Measurements from ENCODE around the gene GOLGA6L25.
A peak's percentile ranks its signal among the peaks of the same experiment; 100 is the strongest.
"Not testable (repeated sequence)": the region's sequence is repeated elsewhere in the genome, so short reads cannot be mapped to it uniquely, and the experiment has no call there.

The GOLGA6L25 gene, protein sequence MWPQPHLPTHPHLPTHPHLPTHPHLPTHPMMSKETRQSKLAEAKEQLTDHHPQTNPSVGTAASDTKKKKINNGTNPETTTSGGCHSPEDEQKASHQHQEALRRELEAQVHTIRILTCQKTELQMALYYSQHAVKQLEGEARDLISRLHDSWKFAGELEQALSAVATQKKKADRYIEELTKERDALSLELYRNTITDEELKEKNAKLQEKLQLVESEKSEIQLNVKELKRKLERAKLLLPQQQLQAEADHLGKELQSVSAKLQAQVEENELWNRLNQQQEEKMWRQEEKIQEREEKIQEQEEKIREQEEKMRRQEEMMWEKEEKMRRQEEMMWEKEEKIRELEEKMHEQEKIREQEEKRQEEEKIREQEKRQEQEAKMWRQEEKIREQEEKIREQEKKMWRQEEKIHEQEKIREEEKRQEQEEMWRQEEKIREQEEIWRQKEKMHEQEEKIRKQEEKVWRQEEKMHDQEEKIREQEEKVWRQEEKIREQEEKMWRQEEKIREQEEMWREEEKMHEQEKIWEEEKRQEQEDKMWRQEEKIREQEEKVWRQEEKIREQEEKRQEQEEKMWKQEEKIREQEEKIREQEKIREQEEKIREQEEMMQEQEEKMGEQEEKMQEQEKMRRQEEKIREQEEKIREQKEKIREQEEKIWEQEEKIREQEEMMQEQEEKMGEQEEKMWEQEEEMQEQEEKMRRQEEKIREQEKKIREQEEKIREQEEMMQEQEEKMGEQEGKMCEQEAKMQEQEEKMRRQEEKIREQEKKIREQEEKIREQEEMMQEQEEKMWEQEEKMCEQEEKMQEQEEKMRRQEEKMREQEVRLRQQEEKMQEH

DNA sequence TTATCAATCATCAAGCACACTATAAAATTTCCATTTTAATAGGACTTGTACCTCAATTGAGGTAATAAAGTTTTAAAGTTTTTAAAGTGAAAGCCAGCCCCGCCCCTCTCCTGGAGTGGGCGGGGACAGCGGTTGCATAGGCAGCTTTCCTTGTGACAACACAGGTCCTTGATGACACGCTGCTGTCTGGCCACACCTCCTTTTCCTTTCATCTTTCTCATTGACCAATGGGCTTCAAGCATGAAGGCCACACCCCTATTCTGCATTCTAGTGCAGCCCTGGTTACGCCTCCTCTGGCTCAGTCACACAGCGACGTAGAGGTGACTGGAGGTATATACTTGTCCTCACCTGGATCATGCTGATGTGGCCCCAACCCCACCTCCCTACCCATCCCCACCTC lies at the start of gene GOLGA6L25:
Gene GOLGA6L25 (plus strand): TSS at position 301 of the 400 bp plus-strand sequence. CDS start 61 bp downstream, at position 362.
- not testable (repeated sequence) for H3K9ac ChIP-seq (ENCODE audit: low read length in 5 of 5); H3K27ac ChIP-seq (ENCODE audit: low read depth, low read length); H3K4me3 ChIP-seq (ENCODE audit: low read depth in 1 of 5, low read length in 5 of 5); H3K4me1 ChIP-seq (ENCODE audit: control insufficient read depth in 5 of 5, insufficient read depth in 5 of 5, low read length in 5 of 5); H3K9me3 ChIP-seq (ENCODE audit: control insufficient read depth in 5 of 5, low read length in 5 of 5); H3K36me3 ChIP-seq (ENCODE audit: control insufficient read depth in 5 of 5, insufficient read depth in 5 of 5, low read length in 5 of 5); H3K27me3 ChIP-seq (ENCODE audit: control insufficient read depth in 5 of 5, insufficient read depth in 4 of 5, low read length in 5 of 5)

DNA sequence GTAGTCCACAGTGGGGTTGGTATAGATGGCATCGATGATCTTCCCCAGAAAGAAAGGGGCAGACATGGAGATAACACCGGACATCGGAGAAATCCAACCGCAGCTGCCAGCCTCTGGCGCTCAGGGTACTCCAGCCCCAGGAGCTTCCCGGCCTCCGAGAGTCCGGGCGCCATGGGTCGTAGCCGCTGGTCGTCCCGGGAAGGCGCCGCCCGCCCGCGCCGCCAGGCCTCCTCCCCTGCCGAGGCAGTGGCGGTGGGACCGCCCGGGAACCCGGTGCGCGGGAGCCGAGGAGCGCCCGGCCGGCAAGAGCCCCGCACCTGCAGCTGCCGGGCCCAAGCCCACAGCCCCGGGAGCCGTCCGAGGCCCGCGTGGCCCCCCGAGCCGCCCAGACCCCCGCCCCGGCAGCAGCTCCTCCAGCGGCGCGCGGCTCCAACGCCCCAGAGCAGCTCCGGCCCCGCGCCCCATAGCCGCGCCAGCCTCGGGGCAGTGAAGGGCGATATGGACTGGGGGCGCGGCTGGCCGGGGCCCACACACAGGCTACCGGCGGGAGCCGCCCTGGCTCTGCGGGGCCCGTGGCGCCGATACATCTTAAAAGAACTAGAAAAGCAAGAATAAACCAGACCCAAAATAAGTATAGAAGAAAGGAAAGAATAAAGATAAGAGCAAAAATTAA lies 45.0 kb upstream of the GOLGA6L25 start:
- H3K27me3 ChIP-seq (ENCODE audit: control insufficient read depth in 5 of 5, insufficient read depth in 4 of 5, low read length in 5 of 5); H3K36me3 ChIP-seq (ENCODE audit: control insufficient read depth in 5 of 5, insufficient read depth in 5 of 5, low read length in 5 of 5); H3K4me1 ChIP-seq (ENCODE audit: control insufficient read depth in 5 of 5, insufficient read depth in 5 of 5, low read length in 5 of 5); H3K9ac ChIP-seq (ENCODE audit: low read length in 5 of 5); H3K4me3 ChIP-seq (ENCODE audit: low read depth in 1 of 5, low read length in 5 of 5); H3K9me3 ChIP-seq (ENCODE audit: control insufficient read depth in 5 of 5, low read length in 5 of 5); H3K27ac ChIP-seq (ENCODE audit: low read depth, low read length): not testable (repeated sequence)

DNA sequence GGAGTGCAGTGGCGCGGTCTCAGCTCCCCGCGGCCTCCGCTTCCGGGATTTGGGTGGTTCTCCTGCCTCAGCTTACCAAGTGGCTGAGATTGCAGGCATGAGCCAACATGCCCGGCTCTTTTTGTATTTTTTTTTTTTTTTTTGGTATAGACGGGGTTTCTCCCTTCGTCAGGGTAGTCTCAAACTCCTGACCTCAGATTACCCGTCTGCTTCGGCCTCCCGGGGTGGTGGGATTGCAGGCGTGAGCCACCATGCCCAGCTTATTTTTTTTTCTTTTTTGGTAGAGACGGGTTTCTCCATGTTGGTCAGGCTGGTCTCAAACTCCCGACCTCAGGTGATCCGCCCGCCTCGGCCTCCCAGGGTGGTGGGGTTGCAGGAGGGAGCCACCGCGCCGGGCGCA lies 39.2 kb upstream of the GOLGA6L25 start:
- not testable (repeated sequence) for H3K4me3 ChIP-seq (ENCODE audit: low read depth in 1 of 5, low read length in 5 of 5); H3K9ac ChIP-seq (ENCODE audit: low read length in 5 of 5); H3K36me3 ChIP-seq (ENCODE audit: control insufficient read depth in 5 of 5, insufficient read depth in 5 of 5, low read length in 5 of 5); H3K4me1 ChIP-seq (ENCODE audit: control insufficient read depth in 5 of 5, insufficient read depth in 5 of 5, low read length in 5 of 5); H3K9me3 ChIP-seq (ENCODE audit: control insufficient read depth in 5 of 5, low read length in 5 of 5); H3K27ac ChIP-seq (ENCODE audit: low read depth, low read length); H3K27me3 ChIP-seq (ENCODE audit: control insufficient read depth in 5 of 5, insufficient read depth in 4 of 5, low read length in 5 of 5)

DNA sequence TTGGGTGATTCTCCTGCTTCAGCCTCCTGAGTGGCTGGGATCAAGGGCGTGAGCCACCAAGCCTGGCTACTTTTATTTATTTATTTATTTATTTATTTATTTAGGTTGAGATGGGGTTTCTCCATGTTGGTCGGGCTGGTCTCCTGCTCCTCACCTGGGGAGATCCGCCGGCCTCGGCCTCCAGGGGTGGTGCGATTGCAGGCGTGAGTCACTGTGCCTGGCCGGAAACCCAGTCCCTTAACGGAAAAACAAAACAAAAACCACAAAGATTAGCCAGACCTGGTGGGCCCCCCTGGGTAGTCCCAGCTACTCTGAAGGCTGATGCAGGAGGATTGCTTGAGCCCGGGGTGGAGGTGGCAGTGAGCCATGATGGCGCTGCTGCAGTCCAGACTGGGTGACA lies 38.2 kb upstream of the GOLGA6L25 start:
- H3K27me3 ChIP-seq (ENCODE audit: control insufficient read depth in 5 of 5, insufficient read depth in 4 of 5, low read length in 5 of 5); H3K4me3 ChIP-seq (ENCODE audit: low read depth in 1 of 5, low read length in 5 of 5); H3K4me1 ChIP-seq (ENCODE audit: control insufficient read depth in 5 of 5, insufficient read depth in 5 of 5, low read length in 5 of 5); H3K27ac ChIP-seq (ENCODE audit: low read depth, low read length); H3K9ac ChIP-seq (ENCODE audit: low read length in 5 of 5); H3K9me3 ChIP-seq (ENCODE audit: control insufficient read depth in 5 of 5, low read length in 5 of 5); H3K36me3 ChIP-seq (ENCODE audit: control insufficient read depth in 5 of 5, insufficient read depth in 5 of 5, low read length in 5 of 5): not testable (repeated sequence)

DNA sequence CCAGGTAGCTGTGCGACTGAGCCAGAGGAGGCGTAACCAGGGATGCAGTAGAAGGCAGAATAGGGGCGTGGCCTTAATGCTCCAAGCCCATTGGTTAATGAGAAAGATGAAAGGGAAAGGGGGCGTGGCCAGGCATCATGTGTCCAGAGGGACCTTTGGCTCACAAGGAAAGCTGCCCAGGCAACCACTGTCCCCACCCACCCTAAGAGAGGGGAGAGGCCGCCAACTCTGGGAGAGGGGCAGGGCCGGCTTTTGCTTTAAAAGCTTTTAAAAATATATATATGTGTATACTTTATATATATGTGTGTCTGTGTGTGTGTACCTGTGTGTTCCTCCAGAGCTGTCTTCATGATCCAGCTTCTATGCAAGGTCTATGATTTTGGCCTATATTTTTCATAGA lies 20.4 kb upstream of the GOLGA6L25 start, which contains the start of gene GOLGA8G:
Gene GOLGA8G (minus strand): TSS at position 18 of the 400 bp plus-strand sequence. CDS start 62 bp downstream, outside the sequence.
- H3K9ac ChIP-seq (ENCODE audit: low read length in 5 of 5); H3K27ac ChIP-seq (ENCODE audit: low read depth, low read length); H3K4me3 ChIP-seq (ENCODE audit: low read depth in 1 of 5, low read length in 5 of 5); H3K27me3 ChIP-seq (ENCODE audit: control insufficient read depth in 5 of 5, insufficient read depth in 4 of 5, low read length in 5 of 5); H3K4me1 ChIP-seq (ENCODE audit: control insufficient read depth in 5 of 5, insufficient read depth in 5 of 5, low read length in 5 of 5); H3K9me3 ChIP-seq (ENCODE audit: control insufficient read depth in 5 of 5, low read length in 5 of 5); H3K36me3 ChIP-seq (ENCODE audit: control insufficient read depth in 5 of 5, insufficient read depth in 5 of 5, low read length in 5 of 5): not testable (repeated sequence)

DNA sequence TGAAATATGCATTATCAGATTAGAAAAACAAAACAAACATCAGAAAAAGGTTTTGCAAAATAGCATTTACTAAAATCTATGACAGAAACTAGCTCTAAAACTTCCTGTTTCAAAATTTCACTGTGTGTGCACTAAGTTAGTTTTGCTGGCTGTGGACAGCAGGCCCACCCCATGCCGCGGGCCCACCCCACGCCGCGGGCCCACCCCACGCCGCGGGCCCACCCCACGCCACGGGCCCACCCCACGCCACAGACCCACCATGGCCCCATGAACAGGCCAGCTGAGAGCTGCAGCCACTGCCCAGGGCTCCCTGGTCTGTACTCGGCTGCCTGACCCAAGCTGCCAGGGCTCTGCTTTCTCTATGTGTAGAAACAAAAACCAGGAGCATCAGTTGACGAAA lies 20.0 kb downstream of the GOLGA6L25 start:
- not testable (repeated sequence) for H3K4me1 ChIP-seq (ENCODE audit: control insufficient read depth in 5 of 5, insufficient read depth in 5 of 5, low read length in 5 of 5); H3K27ac ChIP-seq (ENCODE audit: low read depth, low read length); H3K9ac ChIP-seq (ENCODE audit: low read length in 5 of 5); H3K27me3 ChIP-seq (ENCODE audit: control insufficient read depth in 5 of 5, insufficient read depth in 4 of 5, low read length in 5 of 5); H3K4me3 ChIP-seq (ENCODE audit: low read depth in 1 of 5, low read length in 5 of 5); H3K9me3 ChIP-seq (ENCODE audit: control insufficient read depth in 5 of 5, low read length in 5 of 5); H3K36me3 ChIP-seq (ENCODE audit: control insufficient read depth in 5 of 5, insufficient read depth in 5 of 5, low read length in 5 of 5)

DNA sequence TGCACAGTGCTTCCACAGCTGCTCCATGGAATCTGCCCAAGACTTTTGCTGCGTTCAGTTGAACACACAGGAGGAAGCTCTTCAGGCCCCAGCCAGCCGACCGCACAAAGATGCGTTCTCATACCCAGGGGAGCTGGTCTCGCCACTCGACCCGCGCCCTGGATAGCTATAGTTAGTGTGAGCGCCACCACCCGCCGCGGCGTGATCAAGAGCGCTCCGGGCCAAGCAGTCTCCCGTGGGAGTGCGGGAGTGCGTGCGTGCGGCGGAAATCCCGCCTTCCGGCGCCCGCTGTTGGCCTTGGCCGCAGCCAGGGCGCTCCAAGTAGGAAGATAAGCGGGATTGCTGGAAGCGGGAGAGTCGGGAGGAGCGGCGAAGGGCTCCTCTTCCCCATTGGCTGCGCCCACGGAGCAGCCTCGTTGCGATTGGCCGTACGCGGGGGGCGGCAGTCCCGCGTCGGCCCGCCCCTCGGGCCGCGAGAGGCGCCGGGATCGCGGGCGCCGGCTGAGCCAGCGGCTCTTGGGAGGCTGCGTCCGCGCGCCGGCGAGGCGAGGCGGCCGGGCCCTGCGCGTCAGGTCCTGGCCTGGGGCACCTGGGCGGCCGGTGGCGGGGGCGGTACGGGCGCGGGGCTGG lies 35.7 kb downstream of the GOLGA6L25 start:
- H3K27me3 ChIP-seq (ENCODE audit: control insufficient read depth in 5 of 5, insufficient read depth in 4 of 5, low read length in 5 of 5); H3K27ac ChIP-seq (ENCODE audit: low read depth, low read length); H3K36me3 ChIP-seq (ENCODE audit: control insufficient read depth in 5 of 5, insufficient read depth in 5 of 5, low read length in 5 of 5); H3K9me3 ChIP-seq (ENCODE audit: control insufficient read depth in 5 of 5, low read length in 5 of 5); H3K4me1 ChIP-seq (ENCODE audit: control insufficient read depth in 5 of 5, insufficient read depth in 5 of 5, low read length in 5 of 5); H3K9ac ChIP-seq (ENCODE audit: low read length in 5 of 5): not testable (repeated sequence)
- H3K4me3 ChIP-seq (ENCODE audit: low read depth in 1 of 5, low read length in 5 of 5), result peak overlapping the region in 2 of 5 donors; percentile 42 to 46

DNA sequence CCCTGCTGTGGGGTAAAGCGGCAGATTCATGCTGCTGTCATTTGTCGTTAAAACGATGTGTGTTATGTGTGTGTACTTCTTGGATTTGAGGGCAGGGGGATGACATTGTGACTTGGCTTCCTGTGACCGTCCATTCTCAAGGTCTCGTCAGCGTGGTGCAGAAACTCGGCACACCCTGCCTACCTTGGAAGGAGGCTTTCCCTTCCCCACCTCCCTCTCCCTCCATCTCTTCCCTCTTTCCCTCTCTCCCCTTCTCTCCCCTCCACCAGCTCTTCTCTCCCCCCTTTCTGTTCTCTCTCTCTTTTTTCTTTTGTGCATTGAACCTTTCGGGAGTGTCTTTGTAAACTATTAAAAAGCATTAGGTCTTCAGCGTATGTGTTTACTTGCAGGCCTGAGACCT lies 36.4 kb downstream of the GOLGA6L25 start:
- H3K27me3 ChIP-seq (ENCODE audit: control insufficient read depth in 5 of 5, insufficient read depth in 4 of 5, low read length in 5 of 5); H3K4me1 ChIP-seq (ENCODE audit: control insufficient read depth in 5 of 5, insufficient read depth in 5 of 5, low read length in 5 of 5); H3K9ac ChIP-seq (ENCODE audit: low read length in 5 of 5); H3K36me3 ChIP-seq (ENCODE audit: control insufficient read depth in 5 of 5, insufficient read depth in 5 of 5, low read length in 5 of 5); H3K9me3 ChIP-seq (ENCODE audit: control insufficient read depth in 5 of 5, low read length in 5 of 5); H3K27ac ChIP-seq (ENCODE audit: low read depth, low read length): not testable (repeated sequence)
- H3K4me3 ChIP-seq (ENCODE audit: low read depth in 1 of 5, low read length in 5 of 5), result peak overlapping the region in 4 of 5 donors; percentile 34 to 72 (median 56)

DNA sequence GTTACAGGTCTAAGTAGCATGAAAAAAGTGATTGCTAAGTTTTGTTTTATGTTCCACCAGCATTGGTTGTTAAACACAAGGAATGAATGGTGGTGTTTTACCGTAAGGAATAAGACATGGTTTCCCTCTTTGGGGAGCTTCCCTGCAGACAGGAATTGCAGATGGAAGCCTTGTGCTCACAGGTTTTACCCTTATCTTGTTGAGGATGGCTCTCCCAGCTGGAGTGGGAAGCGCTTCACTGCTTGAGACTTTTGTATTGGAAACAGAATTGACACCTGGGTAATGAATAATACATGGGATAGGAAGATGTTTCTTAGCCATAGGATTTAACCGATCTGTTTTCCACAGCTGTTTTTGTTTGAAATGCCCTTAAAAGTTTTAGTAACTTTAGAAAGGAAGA lies 39.0 kb downstream of the GOLGA6L25 start:
- H3K4me3 ChIP-seq (ENCODE audit: low read depth in 1 of 5, low read length in 5 of 5); H3K27ac ChIP-seq (ENCODE audit: low read depth, low read length); H3K4me1 ChIP-seq (ENCODE audit: control insufficient read depth in 5 of 5, insufficient read depth in 5 of 5, low read length in 5 of 5); H3K36me3 ChIP-seq (ENCODE audit: control insufficient read depth in 5 of 5, insufficient read depth in 5 of 5, low read length in 5 of 5); H3K27me3 ChIP-seq (ENCODE audit: control insufficient read depth in 5 of 5, insufficient read depth in 4 of 5, low read length in 5 of 5); H3K9ac ChIP-seq (ENCODE audit: low read length in 5 of 5); H3K9me3 ChIP-seq (ENCODE audit: control insufficient read depth in 5 of 5, low read length in 5 of 5): not testable (repeated sequence)

Measured in subcutaneous abdominal adipose tissue (tissue), 5 donors.